PC-3 (cell line): ENCODE results near the gene DEFB113. TPM values are rescaled to one million over a fixed set of nuclear protein-coding genes. Genes with fewer than 3 reads are reported as not detected.

Experiments used
- ATAC-seq: fragments of 200-7000 bp; cut with Tn5 transposase; 2 replicates; pipeline ENCODE4 v1.9.1; 2020; ENCODE audit warnings: mild to moderate bottlenecking, moderate library complexity
- BruUV-seq: library from RNA; stranded (reverse); fragments of 400-500 nt; replicated peaks from 2 replicates; lab custom pipeline; 2021; lab: Mats Ljungman, UMichigan
- CTCF ChIA-PET: fragments of 300-600 bp; sonication (Branson Sonifier 250); formaldehyde crosslinking; loops from one replicate; lab custom pipeline; 2022; ENCODE audit warnings: antibody characterized with exemption; lab: Charles Lee
- POLR2A ChIA-PET: fragments of 300-600 bp; sonication (Branson Sonifier 250); formaldehyde crosslinking; loops from one replicate; lab custom pipeline; 2022; ENCODE audit warnings: antibody characterized with exemption; ENCODE audit not compliant: unreplicated experiment; lab: Charles Lee
- DNase-seq: peaks from one replicate; pipeline ENCODE4 v3.0.0-alpha.2; 2015
- H2AFZ ChIP-seq: fragments of 300-600 bp; sonication (generic); 2 replicates; pipeline ENCODE4 v1.6.0; 2016; ENCODE audit warnings: antibody characterized with exemption, low read length
- H3F3A ChIP-seq: fragments of 300-600 bp; sonication (generic); one replicate; pipeline ENCODE4 v1.6.0; 2017; ENCODE audit warnings: antibody characterized with exemption, low read length, control low read depth, mild to moderate bottlenecking; ENCODE audit not compliant: unreplicated experiment
- H3K27ac ChIP-seq: fragments of 300-600 bp; sonication (generic); 2 replicates; pipeline ENCODE4 v1.5.1; 2016; ENCODE audit warnings: mild to moderate bottlenecking, low read length
- H3K27me3 ChIP-seq: fragments of 300-600 bp; sonication (generic); 2 replicates; pipeline ENCODE4 v1.6.1; 2016; ENCODE audit warnings: low read length, mixed read lengths
- H3K36me3 ChIP-seq: fragments of 300-600 bp; sonication (generic); 2 replicates; pipeline ENCODE4 v1.6.1; 2016; ENCODE audit warnings: low read depth, mixed run types, low read length, mixed read lengths
- H3K4me1 ChIP-seq: fragments of 300-600 bp; sonication (generic); 2 replicates; pipeline ENCODE4 v1.5.1; 2016; ENCODE audit warnings: low read length; ENCODE audit not compliant: insufficient read depth
- H3K4me2 ChIP-seq: fragments of 300-600 bp; sonication (generic); 2 replicates; pipeline ENCODE4 v1.6.0; 2016; ENCODE audit warnings: low read length
- H3K4me3 ChIP-seq: fragments of 300-600 bp; sonication (generic); 2 replicates; pipeline ENCODE4 v1.5.1; 2016; ENCODE audit warnings: mild to moderate bottlenecking, low read length, mixed read lengths
- H3K79me2 ChIP-seq: fragments of 300-600 bp; sonication (generic); 2 replicates; pipeline ENCODE4 v1.6.1; 2017; ENCODE audit warnings: low read length, mixed read lengths
- H3K9ac ChIP-seq: fragments of 300-600 bp; sonication (generic); 2 replicates; pipeline ENCODE4 v1.6.0; 2016; ENCODE audit warnings: mild to moderate bottlenecking, low read length
- H3K9me2 ChIP-seq: fragments of 300-600 bp; sonication (generic); replicated peaks from 2 replicates; pipeline ENCODE4 v1.6.1; 2016; ENCODE audit warnings: mixed run types, low read length, mixed read lengths
- H3K9me3 ChIP-seq: fragments of 300-600 bp; sonication (generic); 2 replicates; pipeline ENCODE4 v1.6.1; 2016; ENCODE audit warnings: low read length, mixed read lengths
- H4K20me1 ChIP-seq: fragments of 300-600 bp; sonication (generic); 2 replicates; pipeline ENCODE4 v1.6.1; 2016; ENCODE audit warnings: low read length, mixed read lengths
- EZH2 ChIP-seq: fragments of 300-600 bp; sonication (generic); IDR thresholded peaks from one replicate; pipeline ENCODE4 v1.6.1; 2017; ENCODE audit warnings: antibody characterized with exemption, mild to moderate bottlenecking, low read length; ENCODE audit not compliant: unreplicated experiment
- EZH2phosphoT487 ChIP-seq: fragments of 300-600 bp; sonication (generic); IDR thresholded peaks from 2 replicates; pipeline ENCODE4 v1.6.1; 2018; ENCODE audit warnings: mild to moderate bottlenecking, antibody characterized with exemption, low read length, borderline replicate concordance
- intact Hi-C: fragments of 100-400 bp; cut with micrococcal nuclease; formaldehyde crosslinking; loops from 2 replicates; pipeline ENCODE4 v1.9.0; 2023
- total RNA-seq: library from RNA; depleted of rRNA; stranded (reverse); fragments of >200 nt; gene quantifications from 2 replicates; pipeline ENCODE4 v1.2.3, GENCODE V29; 2014
- TF ChIP-seq, protein P1 (sequence below): fragments of 300-600 bp; sonication (generic); conservative IDR thresholded peaks from 2 replicates; pipeline ENCODE4 v1.5.1; 2017; ENCODE audit warnings: antibody characterized with exemption, low read depth, mild to moderate bottlenecking, low read length

Gene DEFB113
- total RNA-seq, 1 experiment from 2014 or later = not detected

DNA sequence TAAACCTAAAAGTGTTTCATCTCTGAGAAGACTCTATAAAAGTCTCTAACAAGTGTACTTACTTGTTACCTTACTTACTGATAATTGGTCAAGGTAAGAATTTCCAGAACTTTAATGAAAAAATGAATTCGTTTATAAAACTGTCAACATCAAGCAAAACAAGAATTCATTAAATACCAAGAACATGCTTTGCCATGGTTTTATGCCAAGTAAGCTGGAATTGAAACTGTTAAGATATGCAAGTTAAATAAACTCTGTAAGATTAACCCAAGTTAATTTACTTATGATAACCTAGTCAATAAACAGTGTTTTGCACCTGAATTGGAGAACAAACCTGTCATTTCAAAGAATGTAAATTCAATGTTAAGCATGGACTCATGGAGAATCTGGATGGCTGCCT is 17.1 kb upstream of the DEFB113 start:
- TF ChIP-seq EZH2phosphoT487 (no peak), EZH2 (no peak)
- TF ChIP-seq, protein P1, sequence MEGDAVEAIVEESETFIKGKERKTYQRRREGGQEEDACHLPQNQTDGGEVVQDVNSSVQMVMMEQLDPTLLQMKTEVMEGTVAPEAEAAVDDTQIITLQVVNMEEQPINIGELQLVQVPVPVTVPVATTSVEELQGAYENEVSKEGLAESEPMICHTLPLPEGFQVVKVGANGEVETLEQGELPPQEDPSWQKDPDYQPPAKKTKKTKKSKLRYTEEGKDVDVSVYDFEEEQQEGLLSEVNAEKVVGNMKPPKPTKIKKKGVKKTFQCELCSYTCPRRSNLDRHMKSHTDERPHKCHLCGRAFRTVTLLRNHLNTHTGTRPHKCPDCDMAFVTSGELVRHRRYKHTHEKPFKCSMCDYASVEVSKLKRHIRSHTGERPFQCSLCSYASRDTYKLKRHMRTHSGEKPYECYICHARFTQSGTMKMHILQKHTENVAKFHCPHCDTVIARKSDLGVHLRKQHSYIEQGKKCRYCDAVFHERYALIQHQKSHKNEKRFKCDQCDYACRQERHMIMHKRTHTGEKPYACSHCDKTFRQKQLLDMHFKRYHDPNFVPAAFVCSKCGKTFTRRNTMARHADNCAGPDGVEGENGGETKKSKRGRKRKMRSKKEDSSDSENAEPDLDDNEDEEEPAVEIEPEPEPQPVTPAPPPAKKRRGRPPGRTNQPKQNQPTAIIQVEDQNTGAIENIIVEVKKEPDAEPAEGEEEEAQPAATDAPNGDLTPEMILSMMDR = no peak
- Histone ChIP-seq H3F3A (no peaks in the 10 kb centered on the region), H3K36me3 (no peaks in the 10 kb centered on the region), H3K9ac (no peak overlapping the region), H3K9me3 (no peaks in the 10 kb centered on the region), H3K4me3 (no peak overlapping the region), H2AFZ (no peak overlapping the region), H3K4me2 (no peak overlapping the region), H3K79me2 (no peaks in the 10 kb centered on the region), H3K27ac (no peak overlapping the region), H4K20me1 (no peaks in the 10 kb centered on the region), H3K4me1 (no peaks in the 10 kb centered on the region), H3K9me2 (no peaks in the 10 kb centered on the region), H3K27me3 (0 out of 2 replicates have a peak, but pooled peaks cover 8% of the 10 kb centered on the region)
- ATAC-seq (no peak), DNase-seq (no peak)
- ChIA-PET CTCF (no interaction called here), POLR2A (no interaction called here)
- intact Hi-C loops = no loop called here
- no TSS peak for BruUV-seq

DNA sequence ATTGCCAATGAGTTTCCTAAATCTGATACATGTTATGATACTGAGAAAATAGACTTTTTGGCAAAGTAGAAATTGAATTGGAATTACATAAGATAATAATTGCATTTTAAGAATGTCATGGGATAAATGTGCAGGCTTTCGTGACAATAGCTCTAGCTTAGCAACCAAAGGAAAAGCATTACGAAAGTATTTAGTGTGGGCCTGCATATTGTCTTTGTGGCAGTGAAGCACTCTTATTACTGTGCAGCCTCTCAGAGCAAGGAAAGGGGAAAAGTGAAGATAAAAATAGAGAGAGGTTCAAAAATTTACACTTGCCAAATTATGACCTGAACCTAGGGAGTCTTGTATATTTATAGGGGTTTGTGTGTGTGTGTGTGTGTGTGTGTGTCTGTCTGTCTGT is 12.6 kb upstream of the DEFB113 start:
- Histone ChIP-seq H3K27me3 (0 out of 2 replicates have a peak, but pooled peaks cover 8% of the 10 kb centered on the region), H2AFZ (no peak overlapping the region), H4K20me1 (no peaks in the 10 kb centered on the region), H3K4me2 (no peak overlapping the region), H3K36me3 (no peaks in the 10 kb centered on the region), H3K9ac (no peak overlapping the region), H3K4me1 (no peaks in the 10 kb centered on the region), H3F3A (no peaks in the 10 kb centered on the region), H3K9me3 (no peaks in the 10 kb centered on the region), H3K27ac (no peak overlapping the region), H3K79me2 (no peaks in the 10 kb centered on the region), H3K4me3 (no peak overlapping the region), H3K9me2 (no peaks in the 10 kb centered on the region)
- ChIA-PET CTCF (no interaction called here), POLR2A (no interaction called here)
- DNase-seq (no peak), ATAC-seq (no peak)
- no peak for TF ChIP-seq EZH2phosphoT487
- no TSS peak for BruUV-seq
- intact Hi-C loops = no loop called here

DNA sequence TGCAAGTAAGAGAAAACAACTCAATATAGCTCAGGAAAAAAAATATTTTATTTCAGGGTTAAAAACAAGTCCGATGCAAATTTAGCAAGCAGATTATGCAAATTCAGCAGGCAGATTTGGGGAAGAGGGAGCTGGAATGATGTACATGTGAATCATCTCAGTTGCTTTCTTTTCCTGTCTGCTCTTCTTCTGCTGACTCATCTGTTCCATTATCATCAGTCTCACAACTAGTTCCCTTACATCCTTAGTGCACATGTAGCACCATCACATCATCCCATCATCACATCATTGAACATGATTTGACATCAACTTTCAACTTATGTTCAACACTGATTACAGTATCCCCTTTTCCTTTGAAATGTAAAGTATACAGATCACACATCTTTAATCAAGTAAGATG is 11.5 kb upstream of the DEFB113 start:
- no peak overlapping the region for H3K4me2 ChIP-seq
- DNase-seq (no peak), ATAC-seq (no peak)
- H3K4me3 ChIP-seq = no peak overlapping the region
- H3K27ac ChIP-seq = no peak overlapping the region
- H4K20me1 ChIP-seq = no peaks in the 10 kb centered on the region
- H3K36me3 ChIP-seq = no peaks in the 10 kb centered on the region
- H3K4me1 ChIP-seq = no peaks in the 10 kb centered on the region
- no peaks in the 10 kb centered on the region for H3K9me2 ChIP-seq
- H3K9ac ChIP-seq = no peak overlapping the region
- intact Hi-C loops = no loop called here
- H3F3A ChIP-seq = no peaks in the 10 kb centered on the region
- H2AFZ ChIP-seq = no peak overlapping the region
- CTCF ChIA-PET = no interaction called here
- POLR2A ChIA-PET = no interaction called here
- H3K27me3 ChIP-seq = 0 out of 2 replicates have a peak, but pooled peaks cover 7% of the 10 kb centered on the region
- no peaks in the 10 kb centered on the region for H3K9me3 ChIP-seq
- TF ChIP-seq, protein P1 = no peak
- TF ChIP-seq EZH2 = no peak
- no peak for TF ChIP-seq EZH2phosphoT487
- no peaks in the 10 kb centered on the region for H3K79me2 ChIP-seq
- BruUV-seq = no TSS peak
